Measurements from ENCODE around the gene MACROD2.

Gene MACROD2

DNA sequence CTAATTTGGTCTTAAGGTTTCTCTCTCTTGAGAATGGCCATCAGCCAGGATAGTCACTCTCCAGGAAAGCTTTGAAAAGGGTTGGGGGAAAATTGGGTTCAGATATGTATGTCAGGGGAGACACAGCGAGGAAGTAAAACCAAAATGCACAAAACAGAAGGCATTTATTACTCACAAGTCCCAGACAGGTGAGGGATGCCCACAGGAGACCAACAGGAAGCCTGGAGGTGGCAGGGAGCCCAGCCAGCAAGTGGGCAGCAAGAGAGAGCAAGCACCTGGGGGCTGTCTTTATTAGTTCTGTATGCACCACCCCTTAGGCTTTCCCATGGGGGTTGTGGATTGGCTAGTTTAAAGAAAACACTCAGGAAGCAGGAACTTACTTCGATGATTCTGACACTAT, 1870.2 kb downstream of the MACROD2 start:
- DNase-seq (ENCODE audit: low read depth) = no peak

DNA sequence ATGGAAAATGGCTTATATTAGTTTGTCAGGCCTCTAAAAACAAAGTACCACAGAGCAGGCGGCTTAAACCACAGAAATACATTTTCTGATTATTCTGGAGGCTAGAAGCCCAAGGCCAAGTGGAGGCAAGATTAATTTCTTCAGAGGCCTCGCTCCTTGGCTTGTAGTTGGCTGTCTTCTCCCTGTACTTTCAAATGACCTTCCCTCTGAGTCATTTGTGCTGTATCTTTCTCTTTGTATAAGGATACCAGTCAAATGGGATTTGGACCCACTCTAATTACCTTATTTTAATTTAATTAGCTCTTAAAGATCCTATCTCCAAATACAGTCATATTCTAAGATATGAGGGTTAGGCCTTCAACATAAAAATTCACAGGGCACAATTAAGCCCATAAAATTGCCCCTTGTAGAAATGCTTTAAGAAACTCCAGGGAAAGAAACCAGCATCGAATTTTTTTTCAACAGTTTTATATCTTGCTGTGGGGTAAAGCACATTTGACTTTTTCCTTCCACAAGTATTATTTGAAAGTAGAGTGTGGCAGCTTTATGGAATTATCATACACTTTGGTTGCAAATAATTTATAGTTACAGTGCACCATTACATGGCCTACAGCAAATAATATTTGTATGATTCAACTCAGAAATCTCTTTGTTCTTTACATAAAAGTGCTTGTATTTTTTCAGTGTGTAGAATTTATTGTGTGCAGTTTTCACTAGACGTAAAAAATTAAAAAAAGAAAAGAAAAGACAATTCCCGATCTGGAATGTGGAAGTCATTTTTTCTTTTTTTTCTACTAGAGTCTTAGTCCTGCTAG, 1871.8 kb downstream of the MACROD2 start:
- no peak for DNase-seq (ENCODE audit: low read depth)

DNA sequence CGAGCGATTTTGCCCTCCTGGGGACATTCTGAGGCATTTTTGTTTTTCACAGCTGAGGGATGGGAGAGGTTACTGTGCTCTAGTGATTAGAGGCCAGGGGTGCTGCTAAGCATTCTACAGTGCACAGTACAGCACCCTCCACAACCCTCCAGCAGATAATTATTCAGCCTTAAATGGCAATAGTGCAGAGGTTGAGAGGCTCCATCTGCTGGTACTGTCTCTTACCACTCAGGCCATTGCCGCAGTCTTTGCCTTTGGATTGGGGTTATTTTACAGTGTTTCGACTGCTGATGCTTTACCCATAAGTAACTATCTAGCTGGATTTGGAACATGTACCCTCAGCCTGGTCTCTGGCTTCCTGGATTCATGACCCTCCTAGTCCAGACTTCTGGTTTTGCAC, 1872.6 kb downstream of the MACROD2 start:
- no peak for DNase-seq (ENCODE audit: low read depth)

DNA sequence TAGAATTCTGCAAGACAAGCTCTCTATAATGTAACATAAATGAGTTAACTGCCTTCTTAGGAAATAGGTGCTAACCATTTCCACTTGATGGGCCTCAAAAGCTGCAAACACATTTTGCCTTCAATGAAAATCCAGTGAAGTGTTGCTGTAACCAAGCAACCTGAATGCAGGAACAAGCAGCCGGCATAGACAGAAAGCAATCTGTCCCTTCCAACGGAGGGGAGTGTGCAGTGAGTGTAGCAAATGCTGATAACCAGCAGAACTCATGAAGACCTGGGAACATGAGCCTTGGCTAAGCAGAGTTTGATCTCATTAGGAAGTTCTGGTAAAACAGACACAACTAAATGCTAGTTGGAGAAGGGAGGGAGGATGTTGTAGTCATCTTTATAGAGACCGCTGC, 1880.1 kb downstream of the MACROD2 start:
- DNase-seq (ENCODE audit: low read depth) = no peak

DNA sequence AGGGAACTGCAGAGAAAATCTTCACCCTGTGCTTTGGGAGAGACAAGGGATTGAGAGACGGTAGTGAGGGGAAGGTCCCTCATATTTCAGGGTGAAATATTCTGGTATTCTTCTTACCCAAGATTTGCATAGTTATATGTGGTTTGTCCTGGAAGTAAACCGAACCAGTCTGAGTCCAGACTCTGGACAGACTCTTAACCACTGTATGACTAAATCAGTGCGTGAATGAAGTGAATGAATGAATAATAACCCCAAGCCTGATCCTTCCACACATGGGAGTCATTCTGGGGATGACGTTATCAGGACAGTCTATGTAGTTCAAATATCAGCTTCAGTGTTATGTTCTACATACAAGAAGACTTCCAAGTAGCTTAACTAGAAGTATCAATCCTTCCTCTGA, 1887.2 kb downstream of the MACROD2 start:
- DNase-seq (ENCODE audit: low read depth) = peak; percentile 78

DNA sequence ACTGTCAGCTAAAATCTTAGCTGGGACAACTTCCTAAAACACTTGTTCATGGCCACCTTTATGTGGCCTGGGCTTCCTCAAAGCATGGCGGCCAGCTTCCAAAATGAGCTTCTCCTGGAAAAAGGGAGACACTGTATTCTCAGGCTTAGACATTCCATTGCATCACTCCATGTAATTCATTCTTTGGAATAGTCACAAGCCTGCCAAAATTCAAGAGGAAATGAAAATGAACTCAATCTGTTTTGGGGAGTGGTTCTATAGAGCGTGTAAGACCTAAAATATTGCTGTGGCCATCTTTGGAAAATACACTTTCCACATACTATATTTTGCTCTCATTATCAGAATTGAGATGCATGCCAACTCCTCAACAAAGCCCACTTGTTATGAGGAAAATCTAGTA, 1890.9 kb downstream of the MACROD2 start:
- DNase-seq (ENCODE audit: low read depth) = no peak

DNA sequence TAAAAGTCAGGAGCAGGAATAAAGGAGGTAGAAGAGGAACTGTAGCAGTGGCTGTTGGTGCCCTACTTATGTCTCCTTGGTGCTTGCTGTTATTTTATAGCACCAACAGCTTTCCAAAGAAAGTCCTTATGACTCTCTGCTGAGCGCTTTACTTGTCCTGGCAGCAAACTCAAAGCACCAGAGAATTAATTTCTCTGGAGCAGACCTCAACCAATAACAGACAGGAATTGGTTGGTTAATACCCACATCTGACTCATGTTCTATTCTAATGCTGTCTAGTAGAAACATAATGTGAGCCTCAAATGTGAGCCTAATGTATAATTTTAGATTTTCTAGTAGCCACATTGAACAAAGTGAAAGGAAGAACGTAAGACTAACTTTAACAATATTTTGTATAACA, 1892.1 kb downstream of the MACROD2 start:
- no peak for DNase-seq (ENCODE audit: low read depth)

DNA sequence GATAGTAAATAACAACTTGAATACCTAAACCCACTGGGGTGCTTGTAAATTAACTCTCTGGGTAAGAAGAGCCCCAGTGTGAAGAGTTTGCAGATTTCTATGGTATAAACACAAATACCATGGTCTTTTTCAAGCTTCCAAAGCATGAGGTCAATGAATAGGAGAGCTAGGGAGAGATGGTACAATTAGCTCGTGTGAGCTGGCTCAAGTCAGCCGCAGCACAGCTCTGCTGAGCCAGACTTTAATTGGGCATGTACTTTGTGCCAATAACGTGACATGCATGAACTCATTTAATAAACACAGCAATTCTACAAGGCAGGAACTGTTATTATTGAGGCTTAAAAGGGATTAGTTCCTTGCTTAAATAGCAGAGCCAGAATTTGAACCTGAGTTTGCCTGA, 1893.7 kb downstream of the MACROD2 start:
- no peak for DNase-seq (ENCODE audit: low read depth)

DNA sequence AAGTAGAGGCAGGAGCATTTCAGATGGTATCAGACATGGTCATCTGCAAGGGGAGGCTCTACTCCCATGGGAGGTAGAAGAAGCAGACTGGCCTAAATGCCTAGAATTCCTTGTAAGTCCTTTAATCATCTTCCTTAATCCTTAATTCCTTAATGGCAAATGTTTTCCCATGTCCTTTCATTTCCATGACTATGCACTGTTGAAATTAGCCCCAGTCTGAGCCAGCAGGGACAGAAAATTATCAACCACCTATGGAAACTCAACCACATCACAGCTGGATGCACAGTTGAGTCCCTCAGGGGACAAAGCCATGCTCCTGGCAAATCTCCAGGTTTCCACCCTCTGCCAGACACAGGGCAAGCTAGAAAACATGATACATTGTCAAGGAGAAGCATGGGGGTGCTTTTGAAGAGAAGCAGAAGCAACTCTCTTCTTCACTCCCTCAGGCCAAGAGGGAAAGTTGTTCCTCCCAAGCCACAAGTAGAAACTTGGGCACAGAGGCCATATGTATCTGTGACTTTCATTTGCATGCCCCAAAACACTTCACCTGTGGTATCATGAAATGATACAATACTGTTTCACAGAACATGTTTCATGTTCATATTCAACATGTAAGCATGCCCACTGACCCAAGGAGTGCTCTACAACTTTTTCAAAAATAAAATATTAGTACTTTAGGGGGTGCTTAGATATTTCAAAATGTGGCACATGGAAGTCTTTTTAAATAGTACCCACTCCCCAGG, 1894.4 kb downstream of the MACROD2 start:
- no peak for DNase-seq (ENCODE audit: low read depth)

DNA sequence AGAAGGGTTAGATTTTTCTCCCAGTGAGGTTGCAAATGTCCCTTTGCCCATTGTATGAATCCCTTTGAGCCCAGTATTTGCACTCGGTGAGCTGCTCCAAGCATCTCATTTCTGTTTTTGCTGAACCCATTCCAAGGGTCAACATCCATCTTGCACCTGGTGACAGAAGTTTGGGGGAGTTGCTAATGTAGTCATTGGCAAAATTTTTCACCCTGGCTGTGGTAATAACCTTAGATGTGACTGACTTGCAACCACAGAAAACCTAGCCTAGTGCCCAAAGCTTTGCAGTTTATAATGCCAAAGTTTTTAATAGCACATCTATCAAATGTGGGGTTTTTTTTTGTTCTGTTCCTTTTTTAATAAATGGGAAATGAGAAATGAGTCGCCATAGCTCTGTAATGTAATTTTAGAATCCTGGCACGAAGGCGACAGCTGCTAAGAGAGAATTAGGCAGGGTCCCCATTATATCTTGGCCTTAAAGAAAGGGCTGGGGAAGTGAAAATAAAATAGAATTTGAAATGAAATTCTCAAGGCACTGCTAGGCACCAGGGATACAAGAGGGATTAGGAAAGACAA, 1895.2 kb downstream of the MACROD2 start:
- no peak for DNase-seq (ENCODE audit: low read depth)

DNA sequence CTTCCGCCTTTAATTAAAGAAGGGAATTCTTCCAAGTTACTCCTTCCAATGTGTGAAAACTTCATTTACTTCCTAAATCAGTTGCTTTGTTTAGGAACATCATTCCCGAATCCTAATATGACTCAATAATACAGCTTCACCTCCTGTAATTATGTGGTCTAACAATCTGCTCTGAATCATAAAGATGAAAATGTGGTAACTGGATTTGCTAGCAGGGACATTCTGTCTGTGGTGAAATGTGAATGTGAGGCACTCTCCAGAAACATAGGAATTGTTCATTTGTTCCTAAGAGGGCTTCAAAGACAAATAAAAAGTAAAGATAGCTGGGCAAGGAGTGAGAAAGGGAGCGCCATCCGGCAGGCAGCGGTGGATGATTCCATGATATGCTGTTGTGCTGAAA, 1899.8 kb downstream of the MACROD2 start:
- DNase-seq (ENCODE audit: low read depth) = peak; percentile 43

DNA sequence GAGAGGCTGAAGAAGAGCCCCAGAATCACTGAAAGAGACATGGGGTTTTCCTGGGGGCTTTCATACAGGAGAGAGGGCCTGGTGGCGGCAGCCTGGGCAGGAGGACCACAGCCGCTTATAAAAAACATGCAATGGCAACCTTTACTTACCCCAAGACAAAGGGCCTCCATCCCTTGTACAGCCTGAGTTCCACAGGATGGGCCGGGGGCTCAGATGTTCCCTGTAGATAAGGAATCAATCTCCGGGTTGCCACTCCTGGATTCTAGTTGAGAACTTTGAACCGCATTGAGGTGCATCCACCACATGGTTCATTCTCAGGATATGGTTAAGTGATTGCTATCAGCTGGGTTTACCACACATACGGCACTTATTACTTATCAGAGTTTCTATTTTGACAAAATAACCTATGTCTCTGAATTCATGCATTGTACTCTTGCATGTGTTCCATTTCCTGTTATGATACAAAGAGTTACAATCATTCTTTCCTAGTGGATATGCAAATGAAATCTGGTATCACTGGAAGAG, 1900.3 kb downstream of the MACROD2 start:
- DNase-seq (ENCODE audit: low read depth) = no peak

DNA sequence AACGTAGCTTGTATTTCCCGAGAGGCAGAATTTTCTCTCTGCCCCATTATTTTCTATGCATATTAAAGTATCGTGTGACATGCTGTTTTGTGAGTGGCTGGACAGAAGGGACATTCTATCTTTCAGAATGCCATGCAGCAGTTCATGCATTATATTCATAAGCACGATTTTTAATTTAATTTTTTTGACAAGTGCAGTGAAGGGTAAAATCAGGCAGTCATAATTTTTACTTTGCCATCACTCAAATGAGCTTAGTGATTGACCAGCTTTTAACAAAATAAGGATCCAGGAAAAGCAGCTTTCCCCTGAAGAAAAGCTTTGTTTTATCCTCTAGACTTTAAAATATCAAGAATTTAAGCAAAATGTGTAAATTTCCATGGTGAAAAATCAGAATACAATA, 1904.7 kb downstream of the MACROD2 start:
- no peak for DNase-seq (ENCODE audit: low read depth)

DNA sequence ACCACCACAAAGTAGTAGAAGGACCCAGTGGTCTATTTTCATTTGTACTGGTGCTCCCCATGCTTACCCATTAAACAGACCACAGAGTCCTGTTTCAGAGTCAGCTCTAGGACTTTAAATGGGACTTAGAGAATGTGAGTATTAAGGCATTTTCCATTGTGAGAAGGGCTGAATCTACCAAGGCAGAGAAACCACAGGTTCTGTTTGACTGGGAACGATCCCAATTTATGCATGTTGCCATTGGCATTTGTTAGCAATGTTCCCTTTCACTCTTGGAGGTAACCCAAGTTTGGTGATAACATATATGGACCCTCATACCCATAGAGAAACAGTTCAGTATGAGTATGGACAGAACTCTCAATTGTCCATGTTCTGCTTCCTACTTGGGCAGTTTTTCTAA, 1905.1 kb downstream of the MACROD2 start:
- peak; percentile 56 for DNase-seq (ENCODE audit: low read depth)

DNA sequence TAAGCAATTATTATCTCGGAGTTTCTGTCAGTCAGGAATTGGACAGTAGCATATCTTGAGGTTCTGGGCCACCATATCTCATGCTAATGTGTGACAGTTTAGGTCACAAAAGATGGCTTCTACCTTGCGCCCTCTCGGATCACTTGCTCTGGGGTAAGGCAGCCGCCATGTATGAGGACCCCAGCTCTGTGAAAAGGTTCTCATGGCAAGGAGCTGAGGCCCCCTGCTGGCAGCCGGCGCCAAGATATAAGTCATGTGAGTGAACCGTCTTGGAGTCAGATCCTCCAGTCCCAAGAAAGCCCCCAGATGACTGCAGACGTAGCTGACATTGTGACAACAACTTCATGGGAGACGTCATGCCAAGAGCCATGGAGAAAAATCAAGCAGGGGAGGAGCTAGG, 1907.2 kb downstream of the MACROD2 start:
- DNase-seq (ENCODE audit: low read depth) = no peak

DNA sequence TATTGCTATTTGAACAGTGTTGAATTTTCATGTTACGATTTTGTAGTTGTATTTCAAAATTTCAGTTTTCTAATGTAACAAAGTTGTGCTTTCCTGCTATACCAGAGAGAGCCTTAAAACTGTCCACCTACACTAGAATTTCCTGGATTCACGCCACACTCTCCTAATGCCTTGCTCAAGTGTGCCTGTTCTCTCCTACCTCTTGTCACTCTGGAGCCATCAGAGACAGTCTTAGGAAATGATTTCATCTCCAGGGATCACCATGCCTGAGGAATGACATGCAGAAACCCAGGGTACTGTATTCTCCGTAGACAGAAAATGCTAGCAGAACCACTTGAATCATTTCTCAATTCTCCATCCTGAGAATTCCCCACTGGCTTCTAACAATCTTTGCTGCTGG, 1910.3 kb downstream of the MACROD2 start:
- DNase-seq (ENCODE audit: low read depth) = no peak

DNA sequence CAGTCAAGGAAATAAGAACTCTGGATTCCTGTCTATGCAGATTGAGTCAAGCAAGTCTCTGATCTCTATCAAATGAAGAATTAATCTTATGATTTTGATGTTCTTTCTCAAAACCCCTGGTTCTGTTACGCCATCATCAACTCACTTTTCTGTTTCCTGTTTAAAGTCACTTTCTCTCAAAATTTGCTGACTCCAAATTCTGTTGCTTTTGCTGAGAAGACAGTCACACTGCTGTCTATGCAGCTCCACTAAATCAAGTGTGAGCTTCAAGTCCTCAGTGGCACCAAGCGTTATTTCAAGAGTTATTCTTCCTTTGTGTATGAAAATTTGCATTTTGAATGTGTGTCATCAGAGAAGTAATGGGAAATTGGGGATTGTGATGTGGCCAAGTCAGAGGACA, 1914.7 kb downstream of the MACROD2 start:
- no peak for DNase-seq (ENCODE audit: low read depth)

DNA sequence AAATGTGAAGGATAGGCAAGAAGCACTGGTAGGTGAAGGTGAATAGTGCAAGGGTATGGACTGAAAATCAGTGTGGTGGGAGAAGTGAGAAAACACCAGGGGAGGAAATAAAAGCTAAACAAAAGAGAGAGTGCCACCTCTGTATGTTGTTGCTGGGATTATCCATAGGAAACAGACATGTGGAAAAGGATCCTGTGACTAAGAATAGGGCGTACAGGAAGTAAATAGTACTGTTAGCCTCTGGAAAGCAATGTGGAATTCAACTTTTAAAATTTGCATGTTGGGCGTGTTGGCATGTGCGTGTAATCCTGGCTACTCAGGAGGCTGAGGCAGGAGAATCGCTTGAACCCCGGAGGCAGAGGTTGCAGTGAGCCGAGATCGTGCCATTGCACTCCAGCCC, 1916.3 kb downstream of the MACROD2 start:
- DNase-seq (ENCODE audit: low read depth) = no peak

DNA sequence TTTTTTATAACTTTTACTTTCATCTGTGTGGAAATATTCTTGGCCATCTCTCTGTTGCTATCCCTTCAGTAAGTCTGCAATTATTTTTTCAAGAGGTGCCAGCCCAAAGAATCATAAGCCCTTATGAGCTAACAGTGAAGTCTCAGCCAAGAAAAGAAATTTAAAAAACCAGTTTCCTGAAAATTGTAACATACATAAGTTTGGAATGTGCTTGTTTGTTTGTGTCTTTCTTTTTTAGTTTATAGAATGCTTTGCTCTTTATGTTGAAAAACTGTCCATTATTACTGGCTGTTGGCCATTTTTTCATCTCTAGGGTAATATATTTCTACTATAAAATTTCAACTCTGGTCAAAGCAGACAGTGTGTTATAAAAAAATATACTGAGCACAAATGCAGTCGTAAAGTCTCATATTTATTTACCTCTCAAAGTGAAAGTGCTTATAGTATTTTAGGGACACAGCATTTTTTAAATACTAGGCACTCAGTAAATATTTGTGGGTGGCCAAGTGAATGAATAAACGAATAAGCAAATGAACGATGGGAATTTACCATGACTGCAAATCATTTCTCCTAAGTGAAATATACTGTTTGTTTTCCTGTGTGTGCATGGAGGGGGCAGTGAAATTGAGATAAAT, 1918.2 kb downstream of the MACROD2 start:
- DNase-seq (ENCODE audit: low read depth) = no peak

DNA sequence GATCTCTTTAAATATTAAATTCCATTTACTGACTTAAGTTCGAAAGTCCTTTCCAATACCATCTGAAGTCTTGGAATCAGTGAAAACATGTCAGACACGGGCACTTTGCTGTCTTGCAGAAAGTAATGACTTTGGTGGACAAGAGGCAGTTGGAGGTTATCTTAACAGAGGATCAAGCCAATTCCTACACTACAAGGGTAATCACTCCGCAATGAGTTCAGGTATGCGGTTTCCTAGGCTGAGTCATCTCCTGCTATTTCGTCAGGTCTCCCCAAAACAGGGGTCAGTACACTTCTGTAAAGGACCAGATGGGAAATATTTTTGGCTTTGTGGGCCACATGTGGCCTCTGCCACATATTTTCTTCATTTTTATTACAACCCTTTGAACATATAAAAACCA, 1921.3 kb downstream of the MACROD2 start:
- DNase-seq (ENCODE audit: low read depth) = no peak

DNA sequence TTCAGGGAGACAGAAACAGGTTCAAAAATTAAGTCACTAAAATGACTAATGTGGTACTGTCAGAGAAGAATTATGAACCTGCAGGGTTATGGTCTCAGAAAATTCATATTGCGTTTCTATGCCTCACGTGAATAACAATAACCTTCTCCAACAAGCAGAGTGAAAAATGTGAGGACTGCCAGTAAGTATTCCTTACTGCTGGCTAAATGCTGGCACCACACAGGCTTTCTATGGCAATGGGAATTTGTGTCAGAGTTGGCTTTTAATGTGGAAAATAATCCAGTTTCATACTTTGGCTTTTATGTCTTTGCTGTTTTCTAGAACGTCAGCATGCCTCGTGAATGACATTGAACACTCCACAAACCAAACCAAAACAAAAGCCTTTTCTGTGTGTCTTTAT, 1922.0 kb downstream of the MACROD2 start:
- DNase-seq (ENCODE audit: low read depth) = peak; percentile 20

DNA sequence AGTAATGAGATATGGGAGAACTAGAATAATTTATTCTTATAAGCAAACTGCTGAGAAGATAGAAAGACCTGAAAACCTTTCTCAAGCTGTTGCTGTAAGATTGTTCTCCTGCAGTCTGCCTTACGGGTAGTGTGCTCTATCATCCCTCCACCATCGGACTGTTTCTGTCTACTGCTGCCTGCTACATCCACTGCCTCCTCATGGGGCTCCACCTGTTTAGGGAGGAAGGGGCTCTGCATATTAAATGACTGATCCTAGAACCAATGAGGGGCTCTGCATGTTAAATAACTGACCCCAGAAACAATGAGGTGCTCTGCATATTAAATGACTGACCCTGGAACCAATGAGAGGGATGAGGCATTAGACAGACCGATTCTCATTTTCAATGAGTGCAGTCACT, 1923.3 kb downstream of the MACROD2 start:
- no peak for DNase-seq (ENCODE audit: low read depth)

DNA sequence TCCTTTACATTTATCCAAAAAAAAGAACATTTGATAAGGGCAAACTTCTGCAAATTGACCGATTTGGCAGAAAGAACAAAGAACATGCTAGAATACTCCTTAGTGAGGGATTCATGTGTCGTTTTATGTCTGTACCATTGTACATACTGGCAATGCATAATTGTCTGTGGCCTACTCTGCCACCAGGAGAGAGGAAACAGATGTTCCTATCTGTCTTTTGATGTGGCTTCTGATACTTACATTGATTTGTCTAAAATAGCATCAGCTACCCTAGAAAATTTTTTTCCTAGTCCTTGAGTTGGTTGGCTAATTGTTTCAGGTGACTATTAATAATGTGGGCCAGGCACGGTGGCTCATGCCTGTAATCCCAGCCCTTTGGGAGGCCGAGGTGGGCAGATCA, 1923.8 kb downstream of the MACROD2 start:
- no peak for DNase-seq (ENCODE audit: low read depth)

Data from stromal cell of bone marrow (primary cell).